Measurements from ENCODE around the gene NFS1.

Gene NFS1

DNA sequence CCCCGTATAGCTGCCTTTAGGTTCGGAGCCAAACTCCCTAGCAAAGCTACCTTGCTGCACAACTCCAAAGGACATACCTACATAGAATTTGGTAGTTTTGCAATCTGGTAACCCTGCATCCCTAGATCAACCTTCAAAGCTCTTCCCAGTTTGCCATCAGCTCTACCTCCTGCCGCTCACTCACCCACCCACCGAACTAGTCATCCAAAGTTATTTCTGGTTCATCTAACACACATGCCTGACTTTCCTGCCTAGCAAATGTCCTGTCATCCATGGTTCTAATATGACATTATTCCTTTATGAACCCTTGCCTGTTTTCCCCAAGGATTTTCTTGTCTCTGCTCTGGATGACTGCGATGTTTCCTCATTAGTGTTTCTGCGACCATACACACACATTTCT is 61.9 kb downstream of the NFS1 start:
- Histone ChIP-seq H3K36me3 (ENCODE audit: low read length) (no peaks in the 10 kb centered on the region), H3K4me2 (ENCODE audit: low read depth, low read length, poor library complexity, severe bottlenecking) (no peak overlapping the region), H3K27ac (ENCODE audit: low read depth, low read length) (no peak overlapping the region), H3F3A (ENCODE audit: insufficient read depth) (peaks cover 4% of the 10 kb centered on the region; the same call in 1 of the 2 replicates), H3K9ac (ENCODE audit: low read length) (no peak overlapping the region), H3K79me2 (ENCODE audit: insufficient read depth, low read length) (peaks cover 4% of the 10 kb centered on the region; the same call in 1 of the 2 replicates), H3K9me3 (ENCODE audit: insufficient read depth, low read length) (no peaks in the 10 kb centered on the region), H3K9me2 (replicated peaks; ENCODE audit: insufficient read depth, low read length) (no peaks in the 10 kb centered on the region), H2AFZ (ENCODE audit: low read depth, low read length, severe bottlenecking) (no peak overlapping the region), H4K20me1 (ENCODE audit: low read depth, low read length) (no peaks in the 10 kb centered on the region), H3K27me3 (ENCODE audit: low read length) (no peaks in the 10 kb centered on the region), H3K4me3 (ENCODE audit: insufficient read depth, low read length, poor library complexity, severe bottlenecking) (no peak overlapping the region)
- TF ChIP-seq, protein P1, sequence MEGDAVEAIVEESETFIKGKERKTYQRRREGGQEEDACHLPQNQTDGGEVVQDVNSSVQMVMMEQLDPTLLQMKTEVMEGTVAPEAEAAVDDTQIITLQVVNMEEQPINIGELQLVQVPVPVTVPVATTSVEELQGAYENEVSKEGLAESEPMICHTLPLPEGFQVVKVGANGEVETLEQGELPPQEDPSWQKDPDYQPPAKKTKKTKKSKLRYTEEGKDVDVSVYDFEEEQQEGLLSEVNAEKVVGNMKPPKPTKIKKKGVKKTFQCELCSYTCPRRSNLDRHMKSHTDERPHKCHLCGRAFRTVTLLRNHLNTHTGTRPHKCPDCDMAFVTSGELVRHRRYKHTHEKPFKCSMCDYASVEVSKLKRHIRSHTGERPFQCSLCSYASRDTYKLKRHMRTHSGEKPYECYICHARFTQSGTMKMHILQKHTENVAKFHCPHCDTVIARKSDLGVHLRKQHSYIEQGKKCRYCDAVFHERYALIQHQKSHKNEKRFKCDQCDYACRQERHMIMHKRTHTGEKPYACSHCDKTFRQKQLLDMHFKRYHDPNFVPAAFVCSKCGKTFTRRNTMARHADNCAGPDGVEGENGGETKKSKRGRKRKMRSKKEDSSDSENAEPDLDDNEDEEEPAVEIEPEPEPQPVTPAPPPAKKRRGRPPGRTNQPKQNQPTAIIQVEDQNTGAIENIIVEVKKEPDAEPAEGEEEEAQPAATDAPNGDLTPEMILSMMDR (IDR thresholded peaks at IDR 0.05; ENCODE audit: insufficient read depth, low read length, poor library complexity, severe bottlenecking): no peak

DNA sequence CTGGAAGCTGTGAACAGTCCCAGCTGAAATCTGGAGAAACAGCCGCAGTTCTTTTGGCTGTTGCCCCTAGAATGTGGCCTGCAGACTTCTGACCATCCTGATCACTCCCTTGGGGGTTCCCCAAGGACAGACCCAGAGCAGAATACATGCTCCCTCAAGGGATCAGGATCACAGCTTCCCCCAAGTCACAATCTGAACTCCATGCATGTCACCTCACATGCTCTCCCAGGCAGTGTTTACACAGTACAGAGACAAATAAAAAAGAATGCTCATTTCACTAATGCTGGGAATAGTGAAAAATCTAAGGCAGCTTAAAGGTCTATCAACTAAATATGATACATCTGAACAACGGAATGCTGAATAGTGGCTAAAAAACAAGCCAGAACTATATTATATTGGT is 63.1 kb downstream of the NFS1 start:
- Histone ChIP-seq H3K27me3 (ENCODE audit: low read length) (no peaks in the 10 kb centered on the region), H3K4me2 (ENCODE audit: low read depth, low read length, poor library complexity, severe bottlenecking) (no peak overlapping the region), H3K4me3 (ENCODE audit: insufficient read depth, low read length, poor library complexity, severe bottlenecking) (no peak overlapping the region), H3K36me3 (ENCODE audit: low read length) (no peaks in the 10 kb centered on the region), H3K9me3 (ENCODE audit: insufficient read depth, low read length) (no peaks in the 10 kb centered on the region), H2AFZ (ENCODE audit: low read depth, low read length, severe bottlenecking) (no peak overlapping the region), H3F3A (ENCODE audit: insufficient read depth) (peaks cover 4% of the 10 kb centered on the region; the same call in 1 of the 2 replicates), H3K27ac (ENCODE audit: low read depth, low read length) (no peak overlapping the region), H3K79me2 (ENCODE audit: insufficient read depth, low read length) (peaks cover 4% of the 10 kb centered on the region; the same call in 1 of the 2 replicates), H4K20me1 (ENCODE audit: low read depth, low read length) (no peaks in the 10 kb centered on the region), H3K9ac (ENCODE audit: low read length) (no peak overlapping the region), H3K9me2 (replicated peaks; ENCODE audit: insufficient read depth, low read length) (no peaks in the 10 kb centered on the region)
- TF ChIP-seq EZH2phosphoT487 (conservative IDR thresholded peaks at IDR 0.05; ENCODE audit: low read length): no peak
- TF ChIP-seq, protein P1 (IDR thresholded peaks at IDR 0.05; ENCODE audit: insufficient read depth, low read length, poor library complexity, severe bottlenecking): no peak

DNA sequence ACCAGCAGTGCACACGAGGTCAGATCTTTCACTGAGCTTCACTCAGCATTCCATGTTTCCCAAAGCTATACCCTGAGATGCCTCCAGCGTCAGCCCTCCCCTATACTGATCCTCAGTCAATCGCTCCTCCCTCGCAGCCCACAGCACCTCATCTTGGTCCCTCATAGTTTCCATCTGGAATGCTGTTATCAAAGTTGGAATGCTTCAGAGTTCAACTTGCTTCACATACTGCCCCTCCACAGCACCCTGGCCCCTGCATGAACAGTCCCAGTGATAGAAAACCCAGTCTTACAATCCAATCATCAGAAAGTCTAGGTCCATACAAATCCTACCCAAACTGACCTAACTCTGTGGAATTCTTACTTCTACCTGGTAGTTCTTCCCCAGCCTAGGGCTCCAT is 63.5 kb downstream of the NFS1 start:
- Histone ChIP-seq H3K79me2 (ENCODE audit: insufficient read depth, low read length) (peaks cover 4% of the 10 kb centered on the region; the same call in 1 of the 2 replicates), H3K4me2 (ENCODE audit: low read depth, low read length, poor library complexity, severe bottlenecking) (no peak overlapping the region), H3F3A (ENCODE audit: insufficient read depth) (peaks cover 4% of the 10 kb centered on the region; the same call in 1 of the 2 replicates), H4K20me1 (ENCODE audit: low read depth, low read length) (no peaks in the 10 kb centered on the region), H3K36me3 (ENCODE audit: low read length) (no peaks in the 10 kb centered on the region), H2AFZ (ENCODE audit: low read depth, low read length, severe bottlenecking) (no peak overlapping the region), H3K4me3 (ENCODE audit: insufficient read depth, low read length, poor library complexity, severe bottlenecking) (no peak overlapping the region), H3K27ac (ENCODE audit: low read depth, low read length) (no peak overlapping the region), H3K9ac (ENCODE audit: low read length) (no peak overlapping the region), H3K27me3 (ENCODE audit: low read length) (no peaks in the 10 kb centered on the region), H3K9me3 (ENCODE audit: insufficient read depth, low read length) (no peaks in the 10 kb centered on the region), H3K9me2 (replicated peaks; ENCODE audit: insufficient read depth, low read length) (no peaks in the 10 kb centered on the region)
- no peak for TF ChIP-seq EZH2phosphoT487 (conservative IDR thresholded peaks at IDR 0.05; ENCODE audit: low read length)
- TF ChIP-seq, protein P1 (IDR thresholded peaks at IDR 0.05; ENCODE audit: insufficient read depth, low read length, poor library complexity, severe bottlenecking): no peak
